GM18517 (cell line): ENCODE data around the gene CFAP20DC.
"Not testable (repeated sequence)": the region's sequence is repeated elsewhere in the genome, so short reads cannot be mapped to it uniquely, and the experiment has no call there.

Experiments
- ATAC-seq: cut with Tn5 transposase; IDR thresholded peaks from one replicate; pipeline ENCODE4 v1.9.1; 2021; ENCODE audit warnings: mild to moderate bottlenecking, moderate library complexity; ENCODE audit not compliant: unreplicated experiment

Gene CFAP20DC

DNA sequence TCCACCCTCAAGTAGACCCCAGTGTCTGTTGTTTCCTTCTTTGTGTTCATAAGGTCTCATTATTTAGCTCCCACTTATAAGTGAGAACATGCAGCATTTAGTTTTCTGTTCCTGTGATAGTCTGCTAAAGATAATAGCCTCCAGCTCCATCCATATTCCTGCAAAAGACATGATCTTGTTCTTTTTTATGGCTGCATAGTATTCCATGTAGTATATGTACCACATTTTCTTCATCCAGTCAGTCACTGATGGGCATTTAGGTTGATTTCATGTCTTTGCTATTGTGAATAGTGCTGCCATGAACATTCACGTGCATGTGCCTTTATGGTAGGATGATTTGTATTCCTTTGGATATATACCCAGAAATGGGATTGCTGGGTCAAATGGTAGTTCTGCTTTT is 82.0 kb downstream of the CFAP20DC start:
- ATAC-seq = not testable (repeated sequence)

DNA sequence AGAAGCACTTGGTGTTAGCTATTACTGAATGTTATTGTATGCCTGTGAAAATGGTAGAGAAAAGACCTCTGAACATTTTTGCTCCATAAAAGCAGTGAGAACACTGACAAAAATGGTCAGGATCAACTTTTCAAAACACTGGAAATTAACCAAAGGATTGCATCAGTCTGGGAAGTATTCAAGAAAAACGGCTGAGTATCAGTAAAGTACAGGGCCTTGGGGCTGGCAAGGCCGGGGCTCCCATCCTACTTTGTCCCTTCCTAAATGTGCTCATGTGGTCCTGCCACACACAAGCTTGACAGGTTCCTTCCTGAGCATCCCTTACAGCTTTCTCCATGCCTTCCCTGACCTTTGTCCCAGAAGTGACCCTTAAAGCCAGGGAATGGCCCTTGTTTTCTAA is 84.0 kb downstream of the CFAP20DC start:
- ATAC-seq = no peak

- no peak for ATAC-seq
Observed at GRCh38 chr3:58963928-58964503, 85.8 kb downstream of the CFAP20DC start.

DNA sequence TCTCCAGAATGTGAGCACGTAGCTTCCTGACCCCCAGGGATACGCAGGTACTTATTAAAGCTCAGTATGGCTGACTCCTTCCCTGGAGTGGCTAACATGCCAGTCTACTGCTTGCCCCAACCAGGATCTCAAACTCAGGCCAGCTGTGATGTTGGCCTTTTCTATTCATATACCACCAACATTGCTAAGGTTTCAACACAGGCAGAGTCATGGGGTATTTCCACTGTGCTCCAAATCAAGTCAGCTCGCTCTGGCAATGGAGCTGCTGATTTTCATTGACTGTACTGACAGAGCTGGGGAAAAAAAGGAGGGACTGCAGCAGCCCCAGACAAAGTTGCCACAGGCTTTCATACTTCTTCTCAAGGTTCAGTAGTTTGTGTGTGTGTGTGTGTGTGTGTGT is 87.0 kb downstream of the CFAP20DC start:
- no peak for ATAC-seq

GRCh38 chr3:58962040-58962651 is 87.7 kb downstream of the CFAP20DC start:
- ATAC-seq = no peak

DNA sequence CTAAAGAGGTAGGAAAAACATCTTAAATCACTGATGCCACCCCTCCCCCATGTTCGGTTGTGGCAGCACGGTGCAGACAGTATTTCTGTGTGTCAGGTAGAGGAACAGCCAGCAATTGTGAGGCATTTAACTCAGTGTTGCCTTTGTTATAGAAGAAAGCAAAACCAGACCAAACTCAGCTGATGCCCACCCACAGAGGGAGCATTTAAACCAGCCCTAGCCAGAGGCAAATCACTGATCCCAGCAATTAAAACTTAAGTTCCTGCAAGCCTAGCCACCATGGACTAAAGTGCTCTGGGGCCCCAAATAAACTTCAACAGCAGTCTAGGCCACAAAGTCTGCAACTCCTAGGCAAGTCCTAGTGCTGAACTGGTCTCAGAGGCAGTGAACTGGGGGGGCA is 94.5 kb downstream of the CFAP20DC start:
- no peak for ATAC-seq

DNA sequence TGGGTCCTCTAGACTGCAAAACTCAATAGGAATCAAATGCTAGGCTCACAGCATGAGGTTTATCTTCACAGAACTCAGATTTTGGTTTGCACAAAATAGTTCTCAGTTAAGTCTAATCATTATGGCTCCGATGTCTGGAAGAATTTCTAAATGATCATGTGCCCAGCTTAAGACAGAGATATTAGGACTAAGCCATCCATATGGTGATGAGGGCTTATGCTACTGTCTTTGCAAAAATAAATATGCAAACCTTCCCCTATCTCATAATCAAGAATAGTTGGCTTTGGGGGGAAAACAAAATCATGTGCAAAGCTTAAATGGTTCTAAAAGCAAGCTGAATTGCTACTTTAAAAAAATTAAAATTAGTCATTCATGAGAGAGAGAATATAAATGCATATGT is 96.5 kb downstream of the CFAP20DC start:
- ATAC-seq = no peak

DNA sequence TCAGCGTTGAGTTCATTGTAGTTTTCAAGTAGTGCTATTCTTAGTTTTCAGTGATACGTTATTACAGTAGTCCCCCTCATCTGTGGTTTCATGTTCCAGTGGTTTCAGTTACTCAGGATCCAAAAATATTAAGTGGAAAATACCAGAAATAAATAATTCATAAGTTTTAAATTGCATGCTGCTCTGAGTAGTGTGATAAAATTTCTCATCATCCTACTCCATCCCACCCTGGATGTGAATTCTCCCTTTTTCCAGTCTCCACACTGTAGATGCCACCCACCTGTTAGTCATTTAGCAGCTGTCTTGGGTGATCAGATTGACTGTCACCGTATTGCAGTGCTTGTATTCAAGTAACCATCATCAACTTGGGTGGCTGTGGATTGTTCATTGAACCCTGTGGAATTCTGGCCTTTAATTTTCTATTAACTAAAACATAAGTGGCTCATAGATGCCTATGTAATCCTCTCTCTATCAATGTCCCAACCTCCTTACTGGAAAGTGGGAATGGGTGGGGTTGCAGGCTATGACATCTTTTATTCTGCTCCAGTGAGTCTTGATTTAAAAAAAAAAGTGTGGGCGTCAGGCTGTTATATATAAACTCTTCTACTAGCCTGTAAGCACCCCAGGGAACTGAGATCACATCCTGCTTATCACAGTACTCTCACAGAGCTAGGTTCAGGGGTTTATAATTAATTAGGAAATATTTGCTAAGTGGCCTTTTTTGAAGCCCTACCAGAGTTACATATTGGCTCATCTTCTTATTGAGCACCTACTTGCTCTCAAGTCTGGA is 97.5 kb downstream of the CFAP20DC start:
- ATAC-seq = peak; percentile 74

DNA sequence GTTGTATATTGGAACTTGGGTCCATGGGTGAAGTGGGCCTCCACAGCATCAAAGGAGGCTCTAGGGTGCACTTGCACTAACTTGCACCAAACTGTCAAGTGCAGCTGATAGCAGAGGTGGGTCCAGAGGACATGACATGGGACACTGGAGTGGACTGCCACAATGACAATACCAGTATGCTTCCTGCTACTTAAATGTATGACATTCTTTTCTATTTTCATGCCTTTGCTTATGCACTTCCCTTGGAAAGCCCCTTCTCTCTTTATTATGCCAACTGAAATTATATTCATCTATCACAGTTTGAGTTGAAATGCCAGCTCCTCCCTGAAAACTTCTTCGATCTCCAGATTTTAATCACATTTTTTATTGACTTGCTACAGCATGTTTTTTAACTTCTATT is 101.8 kb downstream of the CFAP20DC start:
- ATAC-seq = no peak

GRCh38 chr3:58946875-58947274 is 103.0 kb downstream of the CFAP20DC start:
- no peak for ATAC-seq

GRCh38 chr3:58938057-58938456 is 111.8 kb downstream of the CFAP20DC start:
- ATAC-seq = no peak

GRCh38 chr3:58924578-58924977 is 125.2 kb downstream of the CFAP20DC start:
- no peak for ATAC-seq

GRCh38 chr3:58900386-58900785 is 149.4 kb downstream of the CFAP20DC start:
- no peak for ATAC-seq

DNA sequence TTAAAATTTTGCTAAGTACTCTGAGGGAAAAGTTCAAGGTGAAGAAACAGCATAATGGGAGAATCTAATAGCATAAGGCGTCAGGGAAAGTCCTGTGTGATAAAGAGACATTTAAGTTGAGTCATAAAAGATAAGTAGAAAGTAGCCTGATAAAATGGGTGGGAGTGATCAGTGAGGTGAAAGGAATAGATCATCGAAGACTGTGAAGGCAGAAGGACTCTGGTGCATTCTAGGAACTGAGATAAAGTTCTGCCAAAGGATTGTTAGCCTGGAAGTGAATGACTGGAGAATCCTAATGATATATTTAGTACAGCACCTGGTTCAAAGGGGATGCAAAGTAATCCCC is 149.9 kb downstream of the CFAP20DC start:
- ATAC-seq = peak; percentile 23

DNA sequence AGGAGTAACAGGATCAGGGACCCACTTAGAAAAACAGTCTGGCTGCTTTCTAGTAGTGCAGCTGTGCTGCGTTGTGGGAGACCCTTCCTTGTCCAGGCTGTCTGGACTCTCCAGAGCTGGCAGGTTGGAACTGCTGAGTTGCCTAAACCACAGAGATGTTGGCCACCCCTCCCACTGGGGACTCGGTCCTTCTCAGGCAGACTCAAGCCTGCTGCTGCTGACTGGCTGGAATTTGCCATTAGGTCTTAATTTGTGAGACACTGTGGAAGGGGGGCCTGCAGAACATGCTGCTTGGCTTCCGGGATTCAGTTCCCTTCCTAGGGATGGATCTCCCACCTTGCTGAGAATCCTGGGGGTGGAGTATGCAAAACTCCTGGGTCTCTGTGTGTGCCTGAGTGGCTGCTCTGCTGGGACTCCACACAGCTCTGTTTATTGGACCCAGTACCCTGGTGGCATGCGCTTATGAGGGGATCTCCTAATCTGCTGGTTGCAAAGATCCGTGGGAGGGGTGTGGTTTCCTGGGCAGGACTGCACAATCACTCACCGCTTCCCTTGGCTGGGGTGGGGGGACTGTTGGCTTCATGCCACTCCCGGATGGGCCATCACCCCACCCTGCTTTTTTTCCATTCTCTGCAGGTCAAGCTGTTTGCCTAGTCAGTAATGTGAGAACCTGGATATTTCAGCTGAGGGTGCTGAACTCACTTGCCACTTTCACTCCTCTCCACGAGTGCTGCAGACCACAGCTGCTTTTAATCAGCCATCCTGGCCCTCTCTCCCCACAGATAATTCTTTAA is 150.5 kb downstream of the CFAP20DC start:
- peak; percentile 77 for ATAC-seq

GRCh38 chr3:58898513-58898912 is 151.3 kb downstream of the CFAP20DC start:
- no peak for ATAC-seq

DNA sequence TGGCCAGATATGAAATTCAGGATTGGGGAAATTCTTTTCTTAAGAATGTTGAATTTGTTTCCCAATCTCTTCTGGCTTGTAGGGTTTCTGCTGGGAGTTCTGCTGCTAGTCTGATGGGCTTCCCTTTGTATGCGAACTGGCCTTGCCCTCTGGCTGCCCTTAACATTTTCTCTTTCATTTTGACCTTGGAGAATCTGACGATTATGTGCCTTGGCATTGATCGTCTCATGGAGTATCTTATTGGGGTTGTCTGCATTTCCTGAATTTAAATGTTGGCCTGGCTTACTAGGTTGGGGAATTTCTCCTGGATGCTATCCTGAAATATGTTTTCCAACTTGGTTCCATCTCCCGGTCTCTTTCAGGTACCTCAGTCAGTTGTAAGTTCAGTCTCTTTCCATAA is 152.2 kb downstream of the CFAP20DC start:
- ATAC-seq = no peak

DNA sequence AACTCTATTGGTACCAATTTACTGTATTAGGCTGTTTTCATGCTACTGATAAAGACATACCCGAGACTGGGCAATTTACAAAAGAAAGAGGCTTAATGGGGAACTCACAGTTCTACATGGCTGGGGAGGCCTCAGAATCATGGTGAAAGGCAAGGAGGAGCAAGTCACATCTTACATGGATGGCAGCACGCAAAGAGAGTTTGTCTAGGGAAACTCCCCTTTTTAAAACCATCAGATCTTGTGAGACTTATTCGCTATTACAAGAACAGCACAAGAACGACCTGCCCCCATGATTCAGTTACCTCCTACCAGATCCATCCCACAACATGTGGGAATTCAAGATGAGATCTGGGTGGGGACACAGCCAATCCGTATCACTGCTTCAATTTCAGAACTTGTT is 154.1 kb downstream of the CFAP20DC start:
- ATAC-seq = not testable (repeated sequence)

GRCh38 chr3:58892526-58892925 is 157.3 kb downstream of the CFAP20DC start:
- ATAC-seq = not testable (repeated sequence)

DNA sequence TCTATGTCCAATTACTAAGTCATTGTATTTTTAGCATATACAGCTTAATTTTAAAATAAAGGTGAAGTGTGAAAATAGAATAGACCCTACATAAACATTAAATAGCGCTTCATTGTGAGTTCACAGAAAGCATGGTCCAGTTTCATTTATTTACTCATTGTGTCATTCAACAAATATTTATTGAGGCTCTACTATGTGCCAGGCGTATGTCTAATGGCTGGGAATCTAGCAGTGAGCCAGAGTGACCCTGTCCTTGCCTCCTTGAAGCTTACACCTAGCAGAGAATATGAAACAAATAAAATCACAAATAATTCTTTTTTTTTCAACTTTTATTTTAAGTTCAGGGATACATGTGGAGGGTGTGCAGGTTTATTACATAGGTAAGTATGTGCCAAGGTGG is 161.7 kb downstream of the CFAP20DC start:
- ATAC-seq = no peak

DNA sequence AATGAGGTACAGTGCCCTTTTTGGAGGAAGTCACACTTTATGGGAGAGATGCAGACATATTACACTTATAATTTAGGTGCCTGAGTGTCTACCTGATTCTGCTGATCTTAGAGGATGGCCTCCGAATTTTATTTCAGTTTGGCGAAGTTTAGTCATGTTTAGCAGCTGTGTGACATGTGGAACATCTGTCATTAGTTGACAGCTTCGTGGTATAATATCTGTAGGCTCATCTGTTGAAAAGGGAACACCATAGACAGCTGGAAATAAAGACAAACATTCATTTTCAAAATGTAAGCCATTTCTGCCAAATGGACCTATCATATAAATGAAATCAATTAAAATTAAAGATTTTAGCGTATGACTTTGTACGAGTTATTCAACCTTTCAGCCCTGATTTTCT is 165.4 kb downstream of the CFAP20DC start:
- no peak for ATAC-seq

- ATAC-seq = peak; percentile 53
Observed at GRCh38 chr3:58880182-58880581, 169.6 kb downstream of the CFAP20DC start.
